Measurements from ENCODE around the gene LPCAT2.

- TF ChIP-seq, protein P1, sequence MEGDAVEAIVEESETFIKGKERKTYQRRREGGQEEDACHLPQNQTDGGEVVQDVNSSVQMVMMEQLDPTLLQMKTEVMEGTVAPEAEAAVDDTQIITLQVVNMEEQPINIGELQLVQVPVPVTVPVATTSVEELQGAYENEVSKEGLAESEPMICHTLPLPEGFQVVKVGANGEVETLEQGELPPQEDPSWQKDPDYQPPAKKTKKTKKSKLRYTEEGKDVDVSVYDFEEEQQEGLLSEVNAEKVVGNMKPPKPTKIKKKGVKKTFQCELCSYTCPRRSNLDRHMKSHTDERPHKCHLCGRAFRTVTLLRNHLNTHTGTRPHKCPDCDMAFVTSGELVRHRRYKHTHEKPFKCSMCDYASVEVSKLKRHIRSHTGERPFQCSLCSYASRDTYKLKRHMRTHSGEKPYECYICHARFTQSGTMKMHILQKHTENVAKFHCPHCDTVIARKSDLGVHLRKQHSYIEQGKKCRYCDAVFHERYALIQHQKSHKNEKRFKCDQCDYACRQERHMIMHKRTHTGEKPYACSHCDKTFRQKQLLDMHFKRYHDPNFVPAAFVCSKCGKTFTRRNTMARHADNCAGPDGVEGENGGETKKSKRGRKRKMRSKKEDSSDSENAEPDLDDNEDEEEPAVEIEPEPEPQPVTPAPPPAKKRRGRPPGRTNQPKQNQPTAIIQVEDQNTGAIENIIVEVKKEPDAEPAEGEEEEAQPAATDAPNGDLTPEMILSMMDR (IDR thresholded peaks at IDR 0.05; ENCODE audit: low read depth, low read length, missing input control) = no peak
- no peak for TF ChIP-seq SP1 (IDR thresholded peaks at IDR 0.05)
- TF ChIP-seq, protein P2, sequence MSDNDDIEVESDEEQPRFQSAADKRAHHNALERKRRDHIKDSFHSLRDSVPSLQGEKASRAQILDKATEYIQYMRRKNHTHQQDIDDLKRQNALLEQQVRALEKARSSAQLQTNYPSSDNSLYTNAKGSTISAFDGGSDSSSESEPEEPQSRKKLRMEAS (IDR thresholded peaks at IDR 0.05) = no peak
Measured at GRCh38 chr16:55521792-55522191, 12.9 kb downstream of the LPCAT2 start.

All from liver (tissue), 3 donors.